SK-N-SH (cell line): Measurements from ENCODE around the gene RPA3.

Experiments used
- GATA2 ChIP-seq: sonication (generic); formaldehyde crosslinking; IDR thresholded peaks from 2 replicates; pipeline ENCODE4 v1.5.0; 2020; ENCODE audit warnings: mild to moderate bottlenecking, missing genetic modification reagents
- POLR2AphosphoS5 ChIP-seq: IDR thresholded peaks from 2 replicates; pipeline ENCODE4 v1.6.1; 2012; ENCODE audit warnings: low read depth, low read length
- SMC3 ChIP-seq: IDR thresholded peaks from 2 replicates; pipeline ENCODE4 v1.6.1; 2012; ENCODE audit warnings: low read depth, low read length, improper control_type of control experiment
- TAF1 ChIP-seq: IDR thresholded peaks from 2 replicates; pipeline ENCODE4 v1.6.1; 2012; ENCODE audit warnings: low read depth, mild to moderate bottlenecking, low read length, moderate library complexity, borderline replicate concordance
- TF ChIP-seq, protein P1 (sequence below): fragments of 200-600 bp; sonication (generic); IDR thresholded peaks from 2 replicates; pipeline ENCODE4 v1.6.1; 2017; ENCODE audit warnings: antibody characterized with exemption, mild to moderate bottlenecking, moderate library complexity
- TF ChIP-seq, protein P2 (sequence below): fragments of 150-350 bp; IDR thresholded peaks from 2 replicates; pipeline ENCODE4 v1.6.1; 2017; ENCODE audit warnings: antibody characterized with exemption, low read length, low read depth, borderline replicate concordance

DNA sequence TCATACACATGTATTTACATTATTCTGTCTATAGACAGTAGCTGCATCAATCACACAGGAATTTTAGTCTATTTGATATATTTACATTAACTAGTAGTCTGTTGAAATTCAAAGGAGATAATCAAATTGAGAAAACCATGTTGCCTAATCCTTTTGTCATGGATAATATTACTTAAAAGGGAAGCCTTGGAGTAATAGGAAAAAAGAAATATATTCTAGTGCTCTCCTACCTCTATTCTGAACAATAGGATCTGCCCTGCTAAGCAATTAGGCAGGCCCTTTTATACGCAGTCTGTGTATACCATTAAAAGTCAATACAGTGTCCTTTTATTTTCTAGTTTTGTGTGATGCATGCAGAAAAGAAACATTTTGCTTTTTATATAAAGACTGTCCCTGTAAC is 53.4 kb downstream of the RPA3 start:
- TF ChIP-seq TAF1: no peak
- TF ChIP-seq, protein P1, sequence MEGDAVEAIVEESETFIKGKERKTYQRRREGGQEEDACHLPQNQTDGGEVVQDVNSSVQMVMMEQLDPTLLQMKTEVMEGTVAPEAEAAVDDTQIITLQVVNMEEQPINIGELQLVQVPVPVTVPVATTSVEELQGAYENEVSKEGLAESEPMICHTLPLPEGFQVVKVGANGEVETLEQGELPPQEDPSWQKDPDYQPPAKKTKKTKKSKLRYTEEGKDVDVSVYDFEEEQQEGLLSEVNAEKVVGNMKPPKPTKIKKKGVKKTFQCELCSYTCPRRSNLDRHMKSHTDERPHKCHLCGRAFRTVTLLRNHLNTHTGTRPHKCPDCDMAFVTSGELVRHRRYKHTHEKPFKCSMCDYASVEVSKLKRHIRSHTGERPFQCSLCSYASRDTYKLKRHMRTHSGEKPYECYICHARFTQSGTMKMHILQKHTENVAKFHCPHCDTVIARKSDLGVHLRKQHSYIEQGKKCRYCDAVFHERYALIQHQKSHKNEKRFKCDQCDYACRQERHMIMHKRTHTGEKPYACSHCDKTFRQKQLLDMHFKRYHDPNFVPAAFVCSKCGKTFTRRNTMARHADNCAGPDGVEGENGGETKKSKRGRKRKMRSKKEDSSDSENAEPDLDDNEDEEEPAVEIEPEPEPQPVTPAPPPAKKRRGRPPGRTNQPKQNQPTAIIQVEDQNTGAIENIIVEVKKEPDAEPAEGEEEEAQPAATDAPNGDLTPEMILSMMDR: no peak
- TF ChIP-seq, protein P2, sequence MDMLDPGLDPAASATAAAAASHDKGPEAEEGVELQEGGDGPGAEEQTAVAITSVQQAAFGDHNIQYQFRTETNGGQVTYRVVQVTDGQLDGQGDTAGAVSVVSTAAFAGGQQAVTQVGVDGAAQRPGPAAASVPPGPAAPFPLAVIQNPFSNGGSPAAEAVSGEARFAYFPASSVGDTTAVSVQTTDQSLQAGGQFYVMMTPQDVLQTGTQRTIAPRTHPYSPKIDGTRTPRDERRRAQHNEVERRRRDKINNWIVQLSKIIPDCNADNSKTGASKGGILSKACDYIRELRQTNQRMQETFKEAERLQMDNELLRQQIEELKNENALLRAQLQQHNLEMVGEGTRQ: no peak
- no peak for TF ChIP-seq POLR2AphosphoS5
- TF ChIP-seq SMC3: no peak
- TF ChIP-seq GATA2: no peak
